HUES64 (cell line): Measurements from ENCODE around the gene KLF4.

Experiments
- H3K27ac ChIP-seq: 2 replicates; pipeline ENCODE4 v1.7.0; 2013; ENCODE audit warnings: low read depth, low read length, inconsistent platforms
- H3K27me3 ChIP-seq: 2 replicates; pipeline ENCODE4 v1.6.1; 2013; ENCODE audit warnings: mild to moderate bottlenecking, low read length; ENCODE audit not compliant: insufficient read depth
- H3K36me3 ChIP-seq: 2 replicates; pipeline ENCODE4 v1.6.1; 2013; ENCODE audit warnings: mild to moderate bottlenecking, low read length; ENCODE audit not compliant: insufficient read depth
- H3K4me1 ChIP-seq: 2 replicates; pipeline ENCODE4 v1.6.1; 2013; ENCODE audit warnings: mild to moderate bottlenecking, low read length, moderate library complexity; ENCODE audit not compliant: insufficient read depth
- H3K4me3 ChIP-seq: 2 replicates; pipeline ENCODE4 v1.5.1; 2013; ENCODE audit warnings: mild to moderate bottlenecking, low read length, moderate library complexity
- H3K9ac ChIP-seq: 2 replicates; pipeline ENCODE4 v1.6.1; 2013; ENCODE audit warnings: mild to moderate bottlenecking, low read depth, low read length
- H3K9me3 ChIP-seq: 2 replicates; pipeline ENCODE4 v1.6.1; 2013; ENCODE audit warnings: low read depth, low read length; ENCODE audit not compliant: insufficient read depth
- WGBS: fragments of 150-250, 120-280 bp; methylation state at CpG from one replicate; pipeline ENCODE4 v1.1.7; 2013; ENCODE audit warnings: missing lambda C conversion rate; 5-methylcytosine and 5-hydroxymethylcytosine counted together

KLF4 gene

DNA sequence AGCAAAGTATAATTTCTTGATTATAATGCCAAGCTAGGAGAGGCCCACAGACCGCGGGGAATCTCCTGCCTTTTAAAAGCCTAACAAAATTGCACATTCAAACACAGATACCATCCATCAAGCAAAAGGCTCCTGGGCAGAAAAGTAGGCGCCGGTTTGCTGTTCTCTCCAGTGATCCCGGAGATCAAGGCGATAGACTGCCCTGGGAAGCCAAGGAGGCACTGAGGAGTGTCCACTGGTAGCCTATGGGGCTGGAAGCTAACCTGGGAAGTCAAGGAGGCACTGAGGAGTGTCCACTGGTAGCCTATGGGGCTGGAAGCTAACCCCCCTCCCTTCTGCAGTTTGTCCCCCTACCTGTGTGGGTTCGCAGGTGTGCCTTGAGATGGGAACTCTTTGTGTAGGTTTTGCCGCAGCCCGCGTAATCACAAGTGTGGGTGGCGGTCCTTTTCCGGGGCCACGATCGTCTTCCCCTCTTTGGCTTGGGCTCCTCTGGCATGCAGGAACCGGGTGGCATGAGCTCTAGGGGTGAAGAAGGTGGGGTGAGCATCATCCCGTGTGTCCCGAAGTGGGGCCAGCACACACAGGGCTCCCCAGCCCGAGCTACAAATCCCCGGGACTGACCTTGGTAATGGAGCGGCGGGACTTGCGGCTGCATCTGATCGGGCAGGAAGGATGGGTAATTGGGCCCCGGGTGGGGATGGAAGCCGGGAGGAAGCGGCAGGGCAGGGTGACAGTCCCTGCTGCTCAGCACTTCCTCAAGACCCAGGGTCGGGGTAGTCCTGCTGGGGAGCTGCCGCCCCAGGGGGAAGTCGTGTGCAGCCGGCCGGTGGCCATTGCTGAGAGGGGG is 2.7 kb downstream of the KLF4 start:
- peak overlapping the region; percentile 57 for H3K4me3 ChIP-seq
- 68% methylated on average over 31 of the region's 31 CpGs for WGBS
- peaks cover 9% of the 10 kb centered on the region for H3K4me1 ChIP-seq
- no peak overlapping the region for H3K27ac ChIP-seq
- H3K9me3 ChIP-seq, result no peaks in the 10 kb centered on the region
- no peak overlapping the region for H3K9ac ChIP-seq
- peaks cover 7% of the 10 kb centered on the region; the same call in 1 of the 2 replicates for H3K36me3 ChIP-seq
- H3K27me3 ChIP-seq, result peaks cover 56% of the 10 kb centered on the region

DNA sequence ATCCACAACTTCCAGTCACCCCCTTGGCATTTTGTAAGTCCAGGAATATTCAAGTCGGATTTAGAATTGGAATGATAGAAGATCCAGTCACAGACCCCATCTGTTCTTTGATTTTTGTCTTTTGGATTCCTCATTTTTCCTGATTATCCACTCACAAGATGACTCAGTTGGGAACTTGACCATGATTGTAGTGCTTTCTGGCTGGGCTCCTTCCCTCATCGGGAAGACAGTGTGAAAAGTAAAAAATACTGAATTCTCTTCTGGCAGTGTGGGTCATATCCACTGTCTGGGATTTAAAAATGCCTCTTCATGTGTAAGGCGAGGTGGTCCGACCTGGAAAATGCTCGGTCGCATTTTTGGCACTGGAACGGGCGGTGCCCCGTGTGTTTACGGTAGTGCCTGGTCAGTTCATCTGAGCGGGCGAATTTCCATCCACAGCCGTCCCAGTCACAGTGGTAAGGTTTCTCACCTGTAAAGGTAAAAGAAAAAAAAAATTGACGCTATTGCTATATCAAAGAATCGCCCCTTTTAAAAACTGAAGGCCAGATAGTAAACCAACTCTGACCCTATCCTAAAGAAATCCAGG is 4.0 kb downstream of the KLF4 start:
- Histone ChIP-seq H3K27me3 (peaks cover 42% of the 10 kb centered on the region), H3K9ac (no peak overlapping the region), H3K27ac (no peak overlapping the region), H3K9me3 (no peaks in the 10 kb centered on the region), H3K4me3 (no peak overlapping the region), H3K4me1 (peaks cover 7% of the 10 kb centered on the region; the same call in 1 of the 2 replicates), H3K36me3 (peaks cover 7% of the 10 kb centered on the region; the same call in 1 of the 2 replicates)
- 95% methylated on average over 14 of the region's 15 CpGs for WGBS

DNA sequence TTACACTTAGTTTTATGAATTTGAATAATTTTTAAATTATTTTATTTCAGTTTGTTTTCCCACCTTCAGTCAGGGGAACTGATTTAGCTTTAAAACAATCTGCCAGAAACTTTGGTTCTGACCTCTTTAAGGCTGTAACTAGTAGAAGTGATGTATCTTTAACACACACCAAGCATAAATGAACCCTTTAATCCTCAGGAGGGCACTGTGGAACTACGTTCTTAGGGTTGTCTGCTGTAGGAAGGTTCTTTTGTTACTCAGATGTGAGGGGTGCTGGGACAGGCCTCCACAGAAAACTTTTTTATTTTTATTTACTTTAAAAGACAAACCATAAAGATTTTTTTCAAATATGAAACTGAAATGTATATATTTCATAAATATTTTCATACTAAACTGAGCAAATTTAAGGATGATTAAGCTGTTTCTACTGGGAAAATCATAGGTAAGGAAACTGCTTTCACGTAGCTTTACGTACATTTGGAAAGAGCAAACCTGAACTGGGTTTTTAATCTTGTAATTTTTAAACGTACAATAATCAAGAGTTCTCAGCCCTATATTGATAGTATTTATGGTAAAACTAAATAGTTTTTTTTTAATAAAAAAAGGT is 5.3 kb downstream of the KLF4 start:
- 86% methylated on average over 2 of the region's 4 CpGs for WGBS
- Histone ChIP-seq H3K36me3 (peaks cover 7% of the 10 kb centered on the region; the same call in 1 of the 2 replicates), H3K4me3 (no peak overlapping the region), H3K9me3 (no peaks in the 10 kb centered on the region), H3K9ac (no peak overlapping the region), H3K4me1 (peaks cover 8% of the 10 kb centered on the region; the same call in 1 of the 2 replicates), H3K27ac (no peak overlapping the region), H3K27me3 (peaks cover 34% of the 10 kb centered on the region)

DNA sequence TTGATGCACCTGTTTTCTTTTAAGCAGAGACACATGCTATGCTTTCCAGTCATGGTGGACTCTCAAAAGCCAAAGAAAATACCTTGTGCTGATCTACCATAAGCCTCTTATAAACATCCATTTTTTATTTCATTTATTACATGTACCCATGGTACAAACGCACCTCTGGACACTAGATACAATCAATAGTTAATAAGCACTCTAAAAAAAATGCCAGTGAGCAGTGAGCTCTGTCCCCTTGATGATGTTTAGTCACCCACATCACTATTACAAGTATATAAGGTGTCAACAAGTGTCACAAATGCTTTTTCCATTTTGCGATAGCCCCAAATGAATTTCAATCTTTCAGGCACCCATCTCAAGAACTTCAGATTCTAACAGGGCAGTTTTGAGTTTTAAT is 5.9 kb downstream of the KLF4 start:
- Histone ChIP-seq H3K27me3 (peaks cover 28% of the 10 kb centered on the region), H3K27ac (no peak overlapping the region), H3K36me3 (peaks cover 7% of the 10 kb centered on the region; the same call in 1 of the 2 replicates), H3K4me3 (no peak overlapping the region), H3K9ac (no peak overlapping the region), H3K4me1 (peaks cover 8% of the 10 kb centered on the region; the same call in 1 of the 2 replicates), H3K9me3 (no peaks in the 10 kb centered on the region)
- WGBS, result 81% methylated on average over 2 of the region's 2 CpGs

DNA sequence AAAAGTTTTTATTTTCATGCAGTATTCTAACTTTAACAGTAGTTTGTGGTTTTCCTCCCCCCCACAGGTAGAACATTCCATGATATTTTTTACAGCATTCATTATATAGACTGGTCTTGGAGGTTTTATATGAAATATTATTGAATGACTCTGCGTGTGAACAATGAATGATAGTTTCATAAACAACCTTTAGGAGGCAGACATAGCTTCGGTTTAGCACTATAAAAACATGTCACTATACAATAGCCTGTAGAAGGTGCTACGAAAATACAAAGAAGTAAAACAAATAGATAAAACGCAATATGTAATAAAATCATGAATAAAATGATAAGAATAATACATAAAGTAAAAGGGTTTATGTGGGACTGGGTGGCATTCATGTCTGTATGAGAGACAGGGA is 8.5 kb downstream of the KLF4 start:
- Histone ChIP-seq H3K27me3 (0 out of 2 replicates have a peak, but pooled peaks cover 2% of the 10 kb centered on the region), H3K27ac (no peak overlapping the region), H3K36me3 (peaks cover 7% of the 10 kb centered on the region; the same call in 1 of the 2 replicates), H3K4me3 (no peak overlapping the region), H3K9me3 (no peaks in the 10 kb centered on the region), H3K4me1 (peaks cover 3% of the 10 kb centered on the region; the same call in 1 of the 2 replicates), H3K9ac (no peak overlapping the region)
- 100% methylated on average over 1 of the region's 4 CpGs for WGBS

DNA sequence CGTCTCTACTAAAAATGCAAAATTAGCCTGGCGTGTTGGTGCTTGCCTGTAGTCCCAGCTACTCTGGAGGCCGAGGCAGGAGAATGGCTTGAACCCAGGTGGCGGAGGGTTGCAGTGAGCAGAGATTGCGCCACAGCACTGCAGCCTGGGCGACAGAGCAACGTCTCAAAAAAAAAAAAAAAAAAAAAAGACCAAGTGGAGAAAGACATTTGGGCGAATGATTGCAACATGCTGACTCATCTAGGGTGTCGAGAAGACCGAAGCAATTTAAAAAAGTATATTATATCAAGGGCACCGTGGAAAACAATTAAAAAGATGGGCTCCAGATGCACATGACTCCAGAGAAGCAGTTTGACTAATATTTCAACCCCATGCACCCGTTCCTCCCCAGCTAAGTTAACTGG is 9.2 kb downstream of the KLF4 start:
- H3K27me3 ChIP-seq, result no peaks in the 10 kb centered on the region
- peaks cover 3% of the 10 kb centered on the region; the same call in 1 of the 2 replicates for H3K4me1 ChIP-seq
- H3K4me3 ChIP-seq, result no peak overlapping the region
- H3K9me3 ChIP-seq, result no peaks in the 10 kb centered on the region
- peak overlapping the region; percentile 26; the same call in 1 of the 2 replicates for H3K9ac ChIP-seq
- no peak overlapping the region for H3K27ac ChIP-seq
- H3K36me3 ChIP-seq, result peaks cover 3% of the 10 kb centered on the region; the same call in 1 of the 2 replicates
- WGBS, result 85% methylated on average over 12 of the region's 12 CpGs

DNA sequence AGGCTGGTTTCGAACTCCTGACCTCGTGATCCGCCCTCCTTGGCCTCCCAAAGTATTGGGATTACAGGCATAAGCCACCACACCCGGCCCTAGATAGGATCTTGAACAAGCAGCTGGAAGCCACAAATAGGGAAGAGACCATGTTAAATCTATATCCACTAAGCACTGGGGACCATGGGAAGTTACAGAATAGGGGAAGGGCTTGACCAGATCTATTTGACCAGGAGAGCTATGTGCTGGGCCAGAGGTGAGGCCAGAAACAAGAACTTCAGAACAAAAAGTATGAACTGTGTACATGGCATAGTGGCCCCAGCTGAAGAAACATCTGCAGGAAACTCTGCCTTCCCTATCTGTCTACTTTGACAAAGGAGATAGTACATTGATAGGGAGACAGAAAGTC is 10.8 kb downstream of the KLF4 start:
- no peaks in the 10 kb centered on the region for H3K27me3 ChIP-seq
- H3K9ac ChIP-seq, result no peak overlapping the region
- H3K4me1 ChIP-seq, result peaks cover 3% of the 10 kb centered on the region; the same call in 1 of the 2 replicates
- no peak overlapping the region for H3K4me3 ChIP-seq
- H3K36me3 ChIP-seq, result no peaks in the 10 kb centered on the region
- no peak overlapping the region for H3K27ac ChIP-seq
- WGBS, result 97% methylated on average over 4 of the region's 4 CpGs
- H3K9me3 ChIP-seq, result no peaks in the 10 kb centered on the region

DNA sequence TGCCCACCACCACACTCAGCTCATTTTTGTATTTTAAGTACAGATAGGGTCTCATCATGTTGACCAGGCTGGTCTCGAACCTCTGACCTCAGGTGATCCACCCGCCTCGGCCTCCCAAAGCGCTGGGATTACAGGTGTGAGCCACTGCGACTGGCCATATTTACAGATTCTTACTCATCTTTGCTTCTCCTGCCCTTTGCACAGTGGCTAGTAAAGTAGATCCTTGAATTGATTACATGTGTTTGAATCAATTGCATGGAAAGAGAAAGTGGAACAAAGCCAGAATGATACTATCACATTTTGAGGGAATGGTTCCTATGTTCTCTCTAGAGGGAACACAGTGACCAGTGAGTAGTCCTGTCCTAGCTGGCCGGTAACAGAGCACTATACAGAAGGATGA is 15.4 kb downstream of the KLF4 start:
- no peak overlapping the region for H3K4me3 ChIP-seq
- H3K36me3 ChIP-seq, result no peaks in the 10 kb centered on the region
- H3K27me3 ChIP-seq, result no peaks in the 10 kb centered on the region
- H3K4me1 ChIP-seq, result peaks cover 13% of the 10 kb centered on the region
- 97% methylated on average over 6 of the region's 6 CpGs for WGBS
- no peak overlapping the region for H3K9ac ChIP-seq
- H3K27ac ChIP-seq, result no peak overlapping the region
- H3K9me3 ChIP-seq, result no peaks in the 10 kb centered on the region

DNA sequence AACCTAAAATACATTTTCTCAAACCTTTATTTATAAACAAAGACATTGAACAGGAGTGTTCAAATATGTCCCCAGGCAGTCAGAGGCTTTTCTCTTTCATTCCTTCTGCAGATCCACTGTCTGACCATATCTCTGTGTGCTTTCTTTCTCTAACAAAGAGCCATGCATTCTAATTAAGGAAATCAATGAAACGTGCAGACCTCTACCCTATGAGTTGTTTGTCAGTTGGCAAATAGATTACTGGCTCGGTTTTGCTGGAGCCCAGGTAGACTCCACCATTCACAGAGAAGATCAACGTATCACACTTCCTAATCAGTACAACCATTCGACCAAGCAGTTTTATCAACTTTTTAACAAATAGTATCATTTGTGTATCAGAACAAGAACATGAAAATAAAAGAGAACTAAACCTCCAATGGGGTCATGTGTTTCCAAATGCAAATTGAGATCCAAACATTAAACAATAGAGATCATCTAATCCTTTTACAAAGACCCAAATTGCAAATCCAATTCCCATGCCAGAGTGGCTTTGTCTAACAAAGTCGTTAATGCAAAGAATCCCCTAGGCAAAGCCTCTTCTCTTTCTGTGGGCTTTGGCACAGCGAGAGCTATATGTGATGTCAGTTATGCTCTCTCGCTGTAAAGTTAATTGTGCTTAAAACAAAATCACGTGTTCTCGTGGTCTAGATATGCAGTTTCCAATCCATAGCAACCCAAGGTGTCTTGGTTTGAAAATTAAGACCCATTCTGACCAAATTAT is 16.8 kb downstream of the KLF4 start:
- H3K9me3 ChIP-seq, result no peaks in the 10 kb centered on the region
- H3K27ac ChIP-seq, result peak overlapping the region; percentile 76
- H3K4me3 ChIP-seq, result no peak overlapping the region
- peaks cover 13% of the 10 kb centered on the region for H3K4me1 ChIP-seq
- 54% methylated on average over 9 of the region's 9 CpGs for WGBS
- H3K36me3 ChIP-seq, result no peaks in the 10 kb centered on the region
- H3K9ac ChIP-seq, result no peak overlapping the region
- no peaks in the 10 kb centered on the region; the same call in 1 of the 2 replicates for H3K27me3 ChIP-seq

DNA sequence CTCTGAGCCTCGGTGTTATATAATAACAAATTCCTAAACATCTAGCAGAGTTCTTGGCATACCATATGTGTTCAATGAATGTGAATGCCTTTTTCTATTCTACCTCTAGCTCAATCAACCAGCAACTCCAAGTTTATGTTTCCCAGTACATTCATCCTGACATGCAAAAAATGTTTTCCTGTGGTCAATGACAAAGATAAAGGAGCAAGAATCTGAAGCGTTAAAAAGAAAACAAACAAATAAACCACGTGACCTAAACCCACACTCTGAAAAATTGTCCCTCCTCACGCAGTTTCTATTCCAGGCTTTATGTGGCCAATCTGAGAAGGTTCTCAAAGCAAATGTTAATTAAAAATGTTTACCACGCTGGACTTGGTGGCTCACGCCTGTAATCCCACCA is 18.0 kb downstream of the KLF4 start:
- WGBS, result 95% methylated on average over 6 of the region's 6 CpGs
- H3K9me3 ChIP-seq, result no peaks in the 10 kb centered on the region
- H3K4me1 ChIP-seq, result peaks cover 13% of the 10 kb centered on the region
- H3K27ac ChIP-seq, result no peak overlapping the region
- no peaks in the 10 kb centered on the region for H3K36me3 ChIP-seq
- no peak overlapping the region for H3K9ac ChIP-seq
- peaks cover 12% of the 10 kb centered on the region for H3K27me3 ChIP-seq
- H3K4me3 ChIP-seq, result no peak overlapping the region
